GM15510 (cell line): ENCODE results near the gene PTPRT.

Source experiments
- POLR2A ChIP-seq: IDR thresholded peaks from 3 replicates; pipeline ENCODE4 v1.6.1; 2011; ENCODE audit warnings: borderline replicate concordance; ENCODE audit not compliant: insufficient read length; ENCODE audit errors: extremely low read depth

The PTPRT gene

GRCh38 chr20:42346189-42347170 is 843.2 kb downstream of the PTPRT start:
- no peak for TF ChIP-seq POLR2A

- TF ChIP-seq POLR2A: no peak
These were observed 848.1 kb downstream of the PTPRT start for GRCh38 chr20:42341654-42342053.

- no peak for TF ChIP-seq POLR2A
These were observed 849.3 kb downstream of the PTPRT start for GRCh38 chr20:42340368-42340767.

GRCh38 chr20:42338294-42339201 is 851.2 kb downstream of the PTPRT start:
- no peak for TF ChIP-seq POLR2A

- TF ChIP-seq POLR2A: no peak
These were observed 853.1 kb downstream of the PTPRT start for GRCh38 chr20:42336576-42336975.

GRCh38 chr20:42319252-42320013 is 870.3 kb downstream of the PTPRT start:
- no peak for TF ChIP-seq POLR2A

GRCh38 chr20:42313704-42314103 is 876.0 kb downstream of the PTPRT start:
- TF ChIP-seq POLR2A: no peak

GRCh38 chr20:42309050-42309449 is 880.7 kb downstream of the PTPRT start:
- TF ChIP-seq POLR2A: no peak

GRCh38 chr20:42308171-42308570 is 881.5 kb downstream of the PTPRT start:
- TF ChIP-seq POLR2A: no peak

- no peak for TF ChIP-seq POLR2A
These were observed 894.1 kb downstream of the PTPRT start for GRCh38 chr20:42295592-42295991.

- TF ChIP-seq POLR2A: no peak
These were observed 894.7 kb downstream of the PTPRT start for GRCh38 chr20:42294976-42295375.

GRCh38 chr20:42281801-42282200 is 907.9 kb downstream of the PTPRT start:
- TF ChIP-seq POLR2A: no peak

- TF ChIP-seq POLR2A: no peak
These were observed 912.7 kb downstream of the PTPRT start for GRCh38 chr20:42276718-42277602.
